Measurements from ENCODE around the gene TSPAN32. TPM values are rescaled to one million over a fixed set of nuclear protein-coding genes. Genes with fewer than 3 reads are reported as not detected.

TSPAN32 gene
- total and polyA plus RNA-seq, 10 donors: 10.6 to 21.8 (median 17.5) TPM

- intact Hi-C loops (cut with DNase I; ENCODE audit: low total_unique reads): no loop called here
- H3K27ac ChIP-seq: no peak overlapping the region
- H3K36me3 ChIP-seq: no peaks in the 10 kb centered on the region
- H3K4me3 ChIP-seq: no peak overlapping the region
- TF ChIP-seq POLR2AphosphoS5 (IDR thresholded peaks at IDR 0.05) (no peak), POLR2A (IDR thresholded peaks at IDR 0.05) (no peak), CTCF (IDR thresholded peaks at IDR 0.05 in 8 of 11, conservative IDR thresholded peaks at IDR 0.05 in 3 of 11) (no peak)
- 31 to 45% (median 39%) methylated on average over 16 of the region's 16 CpGs for WGBS, 5 donors
- H3K9me3 ChIP-seq: peaks cover 0 to 16% (median 12%) of the 10 kb centered on the region in 8 donors
- peaks cover 0 to 26% (median 10%) of the 10 kb centered on the region in 6 donors for H3K4me1 ChIP-seq
- peaks cover 0 to 4% (median 0%) of the 10 kb centered on the region in 7 donors for H3K27me3 ChIP-seq (replicated peaks in 1 of 7)
- DNase-seq: no peak
Measured at GRCh38 chr11:2287091-2287490, 14.7 kb upstream of the TSPAN32 start.

DNA sequence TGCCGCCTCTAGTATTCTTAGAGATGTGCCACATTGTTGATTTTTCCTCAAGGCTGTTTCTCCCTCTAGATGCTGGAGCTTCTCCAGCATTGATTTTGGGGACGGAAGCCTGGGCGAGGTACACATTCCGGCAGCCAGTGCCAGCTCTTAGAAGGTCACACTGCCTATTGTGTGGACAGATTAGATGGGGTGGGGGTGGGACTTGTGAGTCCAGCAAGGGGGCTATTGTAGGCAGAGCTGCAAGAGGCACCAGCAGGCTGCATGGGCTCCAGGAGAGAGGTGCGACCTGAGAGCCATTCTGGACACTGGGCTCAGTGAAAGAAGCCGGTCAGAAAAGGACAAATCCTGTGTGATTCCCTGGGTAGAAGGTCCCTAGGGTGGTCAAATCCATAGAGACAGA, 12.5 kb upstream of the TSPAN32 start:
- no peaks in the 10 kb centered on the region for H3K36me3 ChIP-seq
- 69 to 90% (median 74%) methylated on average over 5 to 6 of the region's 6 CpGs for WGBS, 5 donors
- peaks cover 0 to 32% (median 13%) of the 10 kb centered on the region in 6 donors for H3K4me1 ChIP-seq
- DNase-seq: peak; percentile 72
- peaks cover 0 to 4% (median 0%) of the 10 kb centered on the region in 7 donors for H3K27me3 ChIP-seq (replicated peaks in 1 of 7)
- TF ChIP-seq CTCF (IDR thresholded peaks at IDR 0.05 in 8 of 11, conservative IDR thresholded peaks at IDR 0.05 in 3 of 11) (no peak), POLR2AphosphoS5 (IDR thresholded peaks at IDR 0.05) (peak in 2 of 3 donors; percentile 68 to 81), POLR2A (IDR thresholded peaks at IDR 0.05) (peak in 1 of 3 donors; percentile 46)
- no peaks in the 10 kb centered on the region for H3K9me3 ChIP-seq
- H3K27ac ChIP-seq: peak overlapping the region in 7 of 8 donors; percentile 34 to 83 (median 67)
- intact Hi-C loops (cut with DNase I; ENCODE audit: low total_unique reads): no loop called here
- H3K4me3 ChIP-seq: peak overlapping the region in 7 of 8 donors; percentile 9 to 56 (median 14)

GRCh38 chr11:2289859-2290258, 12.0 kb upstream of the TSPAN32 start:
- Histone ChIP-seq H3K9me3 (no peaks in the 10 kb centered on the region), H3K27ac (peak overlapping the region; percentile 29 to 83 (median 64)), H3K36me3 (no peaks in the 10 kb centered on the region), H3K4me1 (peaks cover 0 to 32% (median 13%) of the 10 kb centered on the region in 6 donors), H3K4me3 (peak overlapping the region in 7 of 8 donors; percentile 9 to 56 (median 14)), H3K27me3 (replicated peaks in 1 of 7) (peaks cover 0 to 4% (median 0%) of the 10 kb centered on the region in 7 donors)
- WGBS, 5 donors: 60 to 84% (median 75%) methylated on average over 10 of the region's 10 CpGs
- DNase-seq: no peak
- intact Hi-C loops (cut with DNase I; ENCODE audit: low total_unique reads): no loop called here
- TF ChIP-seq POLR2AphosphoS5 (IDR thresholded peaks at IDR 0.05) (no peak), POLR2A (IDR thresholded peaks at IDR 0.05) (no peak), CTCF (IDR thresholded peaks at IDR 0.05 in 8 of 11, conservative IDR thresholded peaks at IDR 0.05 in 3 of 11) (no peak)

GRCh38 chr11:2290351-2290841, 11.4 kb upstream of the TSPAN32 start:
- 45 to 70% (median 59%) methylated on average over 10 of the region's 10 CpGs for WGBS, 5 donors
- H3K27ac ChIP-seq: peak overlapping the region; percentile 29 to 83 (median 64)

More at GRCh38 chr11:2290351-2290841, 11.4 kb upstream of the TSPAN32 start:
- no peaks in the 10 kb centered on the region for H3K9me3 ChIP-seq
- peaks cover 0 to 32% (median 13%) of the 10 kb centered on the region in 6 donors for H3K4me1 ChIP-seq
- DNase-seq: peak; percentile 74
- intact Hi-C loops (cut with DNase I; ENCODE audit: low total_unique reads): no loop called here
- TF ChIP-seq POLR2AphosphoS5 (IDR thresholded peaks at IDR 0.05) (peak in 2 of 3 donors; percentile 38 to 41), POLR2A (IDR thresholded peaks at IDR 0.05) (no peak), CTCF (IDR thresholded peaks at IDR 0.05 in 8 of 11, conservative IDR thresholded peaks at IDR 0.05 in 3 of 11) (no peak)
- H3K4me3 ChIP-seq: peak overlapping the region in 3 of 8 donors; percentile 14 to 56 (median 35)
- no peaks in the 10 kb centered on the region for H3K36me3 ChIP-seq
- H3K27me3 ChIP-seq (replicated peaks in 1 of 7): peaks cover 0 to 4% (median 0%) of the 10 kb centered on the region in 7 donors
